GM23338 (cell line): Measurements from ENCODE around the gene MME. TPM values are rescaled to one million over a fixed set of nuclear protein-coding genes. Genes with fewer than 3 reads are reported as not detected.

Source experiments
- ATAC-seq: fragments of 200-7000 bp; cut with Tn5 transposase; 3 replicates; pipeline ENCODE4 v1.9.1; 2020
- DNase-seq: peaks from one replicate; pipeline ENCODE4 v3.0.0-alpha.2; 2015; ENCODE audit warnings: low spot score
- H2AFZ ChIP-seq: fragments of 200-600 bp; sonication (generic); 2 replicates; pipeline ENCODE4 v1.8.0; 2016; ENCODE audit warnings: antibody characterized with exemption, mild to moderate bottlenecking, moderate library complexity
- H3F3A ChIP-seq: fragments of 200-600 bp; sonication (generic); replicated peaks from 2 replicates; pipeline ENCODE4 v1.8.0; 2017; ENCODE audit warnings: antibody characterized with exemption, mixed run types, low read depth
- H3K27ac ChIP-seq: fragments of 200-600 bp; sonication (generic); 2 replicates; pipeline ENCODE4 v1.6.1; 2016; ENCODE audit warnings: low read depth
- H3K27me3 ChIP-seq: fragments of 200-600 bp; sonication (generic); 2 replicates; pipeline ENCODE4 v1.8.0; 2016; ENCODE audit warnings: mild to moderate bottlenecking, mixed run types, moderate library complexity; ENCODE audit not compliant: insufficient read depth
- H3K36me3 ChIP-seq: fragments of 200-600 bp; sonication (generic); 2 replicates; pipeline ENCODE4 v1.8.0; 2016; ENCODE audit warnings: mild to moderate bottlenecking; ENCODE audit not compliant: insufficient read depth
- H3K4me1 ChIP-seq: fragments of 200-600 bp; sonication (generic); 2 replicates; pipeline ENCODE4 v1.8.0; 2016; ENCODE audit warnings: mild to moderate bottlenecking, moderate library complexity; ENCODE audit not compliant: insufficient read depth
- H3K4me2 ChIP-seq: fragments of 200-600 bp; sonication (generic); 2 replicates; pipeline ENCODE4 v1.7.1; 2017; ENCODE audit warnings: mixed run types
- H3K4me3 ChIP-seq: fragments of 200-600 bp; sonication (generic); 2 replicates; pipeline ENCODE4 v1.6.1; 2016; ENCODE audit warnings: mixed run types
- H3K79me2 ChIP-seq: fragments of 200-600 bp; sonication (generic); replicated peaks from 2 replicates; pipeline ENCODE4 v1.8.0; 2017; ENCODE audit warnings: mild to moderate bottlenecking; ENCODE audit not compliant: insufficient read depth
- H3K9me2 ChIP-seq: fragments of 200-600 bp; sonication (generic); 2 replicates; pipeline ENCODE4 v1.8.0; 2017; ENCODE audit not compliant: insufficient read depth
- H4K20me1 ChIP-seq: fragments of 200-600 bp; sonication (generic); replicated peaks from 2 replicates; pipeline ENCODE4 v1.8.0; 2017; ENCODE audit warnings: mild to moderate bottlenecking; ENCODE audit not compliant: insufficient read depth
- H3K27ac Mint-ChIP-seq: 2 replicates; pipeline ENCODE4 v1.8.0; 2020; ENCODE audit warnings: inconsistent platforms, mild to moderate bottlenecking, moderate library complexity, mixed read lengths
- H3K27me3 Mint-ChIP-seq: 3 replicates; pipeline ENCODE4 v1.8.0; 2022; ENCODE audit warnings: low read depth, mild to moderate bottlenecking, moderate library complexity, mixed read lengths, inconsistent platforms; ENCODE audit not compliant: insufficient read depth, poor library complexity
- H3K36me3 Mint-ChIP-seq: 3 replicates; pipeline ENCODE4 v1.8.0; 2021; ENCODE audit warnings: low read depth, mild to moderate bottlenecking, inconsistent platforms, moderate library complexity, mixed read lengths
- H3K4me1 Mint-ChIP-seq: 3 replicates; pipeline ENCODE4 v1.8.0; 2020; ENCODE audit warnings: mild to moderate bottlenecking, inconsistent platforms, mixed read lengths
- H3K4me3 Mint-ChIP-seq: 3 replicates; pipeline ENCODE4 v1.8.0; 2021; ENCODE audit warnings: moderate library complexity, mild to moderate bottlenecking, inconsistent platforms, mixed read lengths
- H3K9me3 Mint-ChIP-seq: 3 replicates; pipeline ENCODE4 v1.8.0; 2020; ENCODE audit warnings: moderate library complexity, mild to moderate bottlenecking, inconsistent platforms, mixed read lengths
- ETS1 ChIP-seq: IDR thresholded peaks from 2 replicates; pipeline ENCODE4 v1.6.1; 2016; ENCODE audit warnings: antibody characterized with exemption
- JUNB ChIP-seq: IDR thresholded peaks from one replicate; pipeline ENCODE4 v1.6.1; 2016; ENCODE audit warnings: antibody characterized with exemption; ENCODE audit not compliant: unreplicated experiment
- NANOG ChIP-seq: IDR thresholded peaks from 2 replicates; pipeline ENCODE4 v1.6.1; 2016; ENCODE audit warnings: antibody characterized with exemption, borderline replicate concordance
- ZNF114 ChIP-seq: fragments of 250-450 bp; sonication (Bioruptor Pico); IDR thresholded peaks from 2 replicates; pipeline ENCODE4 v1.5.0; 2020; ENCODE audit warnings: mild to moderate bottlenecking, moderate library complexity
- polyA plus RNA-seq: library from polyadenylated mRNA; unstranded; fragments of >200 nt; fragmentation: Nextera tagmentation; extraction: Ambion mirVana; gene quantifications from 2 replicates; pipeline ENCODE4 v1.2.1, GENCODE V29; 2016
- total RNA-seq: library from RNA; depleted of rRNA; stranded (reverse); fragments of >200 nt; shearing (Covaris generic); gene quantifications from 2 replicates; pipeline ENCODE4 v1.2.3, GENCODE V29; 2014
- TF ChIP-seq, protein P1 (sequence below): fragments of 250-450 bp; sonication (Bioruptor Pico); IDR thresholded peaks from 2 replicates; pipeline ENCODE4 v1.5.0; 2020; ENCODE audit warnings: mild to moderate bottlenecking, moderate library complexity

Gene MME
- total and polyA plus RNA-seq, 2 experiments from 2014 or later = 15.2 to 76.7 TPM

DNA sequence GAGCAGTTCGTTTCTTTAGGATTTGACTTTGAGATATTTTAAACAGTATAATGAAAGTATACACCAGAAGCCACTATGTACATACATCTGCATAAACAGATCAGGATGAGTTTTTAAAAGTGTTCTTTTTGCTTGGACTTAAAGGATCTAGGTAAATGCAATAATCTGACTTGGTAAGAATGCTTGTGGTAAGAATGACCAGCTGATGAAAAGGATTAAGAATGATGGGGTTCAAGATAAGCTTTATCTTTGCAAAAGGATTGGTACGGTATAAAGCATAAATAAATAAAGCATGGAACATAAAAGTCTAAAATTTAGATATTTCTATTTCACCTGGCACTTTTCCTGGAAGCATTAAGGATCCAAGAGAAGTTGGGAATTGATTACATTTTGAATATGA is 9.8 kb upstream of the MME start:
- Histone ChIP-seq H4K20me1 (no peaks in the 10 kb centered on the region), H2AFZ (peak overlapping the region; percentile 35; the same call in 1 of the 2 replicates), H3K4me1 (no peaks in the 10 kb centered on the region), H3K79me2 (no peaks in the 10 kb centered on the region), H3K27me3 (no peaks in the 10 kb centered on the region), H3K9me2 (no peaks in the 10 kb centered on the region), H3K27ac (no peak overlapping the region), H3F3A (no peaks in the 10 kb centered on the region), H3K4me2 (no peak overlapping the region), H3K4me3 (no peak overlapping the region), H3K36me3 (no peaks in the 10 kb centered on the region)
- Mint-ChIP-seq H3K36me3 (no peaks in the 10 kb centered on the region; the same call in 2 of the 3 replicates), H3K9me3 (peaks cover 3% of the 10 kb centered on the region; the same call in 1 of the 3 replicates), H3K4me3 (no peak overlapping the region), H3K27me3 (peaks cover 2% of the 10 kb centered on the region), H3K27ac (no peak overlapping the region), H3K4me1 (peaks cover 6% of the 10 kb centered on the region; the same call in 2 of the 3 replicates)
- ATAC-seq (no peak), DNase-seq (no peak)
- TF ChIP-seq, protein P1, sequence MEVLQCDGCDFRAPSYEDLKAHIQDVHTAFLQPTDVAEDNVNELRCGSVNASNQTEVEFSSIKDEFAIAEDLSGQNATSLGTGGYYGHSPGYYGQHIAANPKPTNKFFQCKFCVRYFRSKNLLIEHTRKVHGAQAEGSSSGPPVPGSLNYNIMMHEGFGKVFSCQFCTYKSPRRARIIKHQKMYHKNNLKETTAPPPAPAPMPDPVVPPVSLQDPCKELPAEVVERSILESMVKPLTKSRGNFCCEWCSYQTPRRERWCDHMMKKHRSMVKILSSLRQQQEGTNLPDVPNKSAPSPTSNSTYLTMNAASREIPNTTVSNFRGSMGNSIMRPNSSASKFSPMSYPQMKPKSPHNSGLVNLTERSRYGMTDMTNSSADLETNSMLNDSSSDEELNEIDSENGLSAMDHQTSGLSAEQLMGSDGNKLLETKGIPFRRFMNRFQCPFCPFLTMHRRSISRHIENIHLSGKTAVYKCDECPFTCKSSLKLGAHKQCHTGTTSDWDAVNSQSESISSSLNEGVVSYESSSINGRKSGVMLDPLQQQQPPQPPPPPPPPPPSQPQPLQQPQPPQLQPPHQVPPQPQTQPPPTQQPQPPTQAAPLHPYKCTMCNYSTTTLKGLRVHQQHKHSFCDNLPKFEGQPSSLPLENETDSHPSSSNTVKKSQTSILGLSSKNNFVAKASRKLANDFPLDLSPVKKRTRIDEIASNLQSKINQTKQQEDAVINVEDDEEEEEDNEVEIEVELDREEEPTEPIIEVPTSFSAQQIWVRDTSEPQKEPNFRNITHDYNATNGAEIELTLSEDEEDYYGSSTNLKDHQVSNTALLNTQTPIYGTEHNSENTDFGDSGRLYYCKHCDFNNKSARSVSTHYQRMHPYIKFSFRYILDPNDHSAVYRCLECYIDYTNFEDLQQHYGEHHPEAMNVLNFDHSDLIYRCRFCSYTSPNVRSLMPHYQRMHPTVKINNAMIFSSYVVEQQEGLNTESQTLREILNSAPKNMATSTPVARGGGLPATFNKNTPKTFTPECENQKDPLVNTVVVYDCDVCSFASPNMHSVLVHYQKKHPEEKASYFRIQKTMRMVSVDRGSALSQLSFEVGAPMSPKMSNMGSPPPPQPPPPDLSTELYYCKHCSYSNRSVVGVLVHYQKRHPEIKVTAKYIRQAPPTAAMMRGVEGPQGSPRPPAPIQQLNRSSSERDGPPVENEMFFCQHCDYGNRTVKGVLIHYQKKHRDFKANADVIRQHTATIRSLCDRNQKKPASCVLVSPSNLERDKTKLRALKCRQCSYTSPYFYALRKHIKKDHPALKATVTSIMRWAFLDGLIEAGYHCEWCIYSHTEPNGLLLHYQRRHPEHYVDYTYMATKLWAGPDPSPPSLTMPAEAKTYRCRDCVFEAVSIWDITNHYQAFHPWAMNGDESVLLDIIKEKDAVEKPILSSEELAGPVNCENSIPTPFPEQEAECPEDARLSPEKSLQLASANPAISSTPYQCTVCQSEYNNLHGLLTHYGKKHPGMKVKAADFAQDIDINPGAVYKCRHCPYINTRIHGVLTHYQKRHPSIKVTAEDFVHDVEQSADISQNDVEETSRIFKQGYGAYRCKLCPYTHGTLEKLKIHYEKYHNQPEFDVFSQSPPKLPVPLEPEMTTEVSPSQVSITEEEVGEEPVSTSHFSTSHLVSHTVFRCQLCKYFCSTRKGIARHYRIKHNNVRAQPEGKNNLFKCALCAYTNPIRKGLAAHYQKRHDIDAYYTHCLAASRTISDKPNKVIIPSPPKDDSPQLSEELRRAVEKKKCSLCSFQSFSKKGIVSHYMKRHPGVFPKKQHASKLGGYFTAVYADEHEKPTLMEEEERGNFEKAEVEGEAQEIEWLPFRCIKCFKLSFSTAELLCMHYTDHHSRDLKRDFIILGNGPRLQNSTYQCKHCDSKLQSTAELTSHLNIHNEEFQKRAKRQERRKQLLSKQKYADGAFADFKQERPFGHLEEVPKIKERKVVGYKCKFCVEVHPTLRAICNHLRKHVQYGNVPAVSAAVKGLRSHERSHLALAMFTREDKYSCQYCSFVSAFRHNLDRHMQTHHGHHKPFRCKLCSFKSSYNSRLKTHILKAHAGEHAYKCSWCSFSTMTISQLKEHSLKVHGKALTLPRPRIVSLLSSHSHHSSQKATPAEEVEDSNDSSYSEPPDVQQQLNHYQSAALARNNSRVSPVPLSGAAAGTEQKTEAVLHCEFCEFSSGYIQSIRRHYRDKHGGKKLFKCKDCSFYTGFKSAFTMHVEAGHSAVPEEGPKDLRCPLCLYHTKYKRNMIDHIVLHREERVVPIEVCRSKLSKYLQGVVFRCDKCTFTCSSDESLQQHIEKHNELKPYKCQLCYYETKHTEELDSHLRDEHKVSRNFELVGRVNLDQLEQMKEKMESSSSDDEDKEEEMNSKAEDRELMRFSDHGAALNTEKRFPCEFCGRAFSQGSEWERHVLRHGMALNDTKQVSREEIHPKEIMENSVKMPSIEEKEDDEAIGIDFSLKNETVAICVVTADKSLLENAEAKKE = no peak
- TF ChIP-seq ETS1 = no peak
- TF ChIP-seq NANOG = no peak
- no peak for TF ChIP-seq JUNB

- H3K27me3 Mint-ChIP-seq = peaks cover 2% of the 10 kb centered on the region
- DNase-seq (no peak), ATAC-seq (no peak)
- H3K27ac ChIP-seq = no peak overlapping the region
- H3K27ac Mint-ChIP-seq = no peak overlapping the region
- H3F3A ChIP-seq = no peaks in the 10 kb centered on the region
- peak overlapping the region; percentile 35; the same call in 1 of the 2 replicates for H2AFZ ChIP-seq
- no peaks in the 10 kb centered on the region for H3K4me1 ChIP-seq
- no peaks in the 10 kb centered on the region; the same call in 2 of the 3 replicates for H3K36me3 Mint-ChIP-seq
- H3K79me2 ChIP-seq = no peaks in the 10 kb centered on the region
- TF ChIP-seq ZNF114 (CRISPR knock-in tag) = no peak
- H3K9me3 Mint-ChIP-seq = peaks cover 9% of the 10 kb centered on the region; the same call in 2 of the 3 replicates
- no peak overlapping the region for H3K4me3 Mint-ChIP-seq
- no peaks in the 10 kb centered on the region for H3K36me3 ChIP-seq
- no peak overlapping the region for H3K4me2 ChIP-seq
- H3K9me2 ChIP-seq = no peaks in the 10 kb centered on the region
- no peak overlapping the region for H3K4me3 ChIP-seq
- peaks cover 6% of the 10 kb centered on the region; the same call in 2 of the 3 replicates for H3K4me1 Mint-ChIP-seq
- H4K20me1 ChIP-seq = no peaks in the 10 kb centered on the region
- no peaks in the 10 kb centered on the region for H3K27me3 ChIP-seq
Measured at GRCh38 chr3:155070932-155071387, 9.2 kb upstream of the MME start.
